ENCODE measurements around the gene PRKG1.

DNA sequence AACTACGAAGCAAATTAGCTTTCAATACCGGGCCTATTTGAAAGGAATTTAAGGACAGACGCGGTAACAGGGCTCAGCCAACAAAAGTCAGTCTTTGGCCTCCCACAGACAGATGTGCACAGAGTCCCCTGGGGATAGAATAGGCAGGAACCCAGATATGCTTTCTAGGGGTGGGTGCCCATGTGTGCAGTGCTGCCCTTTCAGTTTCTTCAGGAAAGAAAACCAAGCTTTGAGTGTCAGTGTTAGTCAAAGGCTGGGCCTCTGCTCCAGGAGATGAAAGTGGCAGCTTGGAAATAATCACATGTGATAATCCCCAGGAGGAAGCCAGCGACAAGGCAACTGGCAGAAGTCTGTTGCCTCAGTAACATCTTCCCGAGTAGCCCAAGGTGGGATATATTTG lies 668.9 kb downstream of the PRKG1 start:
- no peak for TF ChIP-seq POLR2A (IDR thresholded peaks at IDR 0.05; ENCODE audit: low read depth, low read length)
- TF ChIP-seq TAF1 (IDR thresholded peaks at IDR 0.05; ENCODE audit: low read depth, low read length), result no peak
- TF ChIP-seq POLR2AphosphoS5 (IDR thresholded peaks at IDR 0.05; ENCODE audit: low read depth, low read length), result no peak
- no peak for TF ChIP-seq POU2F2 (IDR thresholded peaks at IDR 0.05; ENCODE audit: low read depth, low read length)

All from GM12891 (cell line).